Activated T-helper 1 cell treated with Interleukin-2 at 50 U/mL for 16 hours (primary cell): ENCODE measurements around the gene APOF.
"Not testable (repeated sequence)": the region's sequence is repeated elsewhere in the genome, so short reads cannot be mapped to it uniquely, and the experiment has no call there.

Experiments
- DNase-seq: peaks from one replicate; pipeline ENCODE4 v3.0.0-alpha.2; 2020; ENCODE audit warnings: low read depth

Gene APOF

GRCh38 chr12:56366948-56367347 is 4.3 kb upstream of the APOF start:
- DNase-seq: no peak

DNA sequence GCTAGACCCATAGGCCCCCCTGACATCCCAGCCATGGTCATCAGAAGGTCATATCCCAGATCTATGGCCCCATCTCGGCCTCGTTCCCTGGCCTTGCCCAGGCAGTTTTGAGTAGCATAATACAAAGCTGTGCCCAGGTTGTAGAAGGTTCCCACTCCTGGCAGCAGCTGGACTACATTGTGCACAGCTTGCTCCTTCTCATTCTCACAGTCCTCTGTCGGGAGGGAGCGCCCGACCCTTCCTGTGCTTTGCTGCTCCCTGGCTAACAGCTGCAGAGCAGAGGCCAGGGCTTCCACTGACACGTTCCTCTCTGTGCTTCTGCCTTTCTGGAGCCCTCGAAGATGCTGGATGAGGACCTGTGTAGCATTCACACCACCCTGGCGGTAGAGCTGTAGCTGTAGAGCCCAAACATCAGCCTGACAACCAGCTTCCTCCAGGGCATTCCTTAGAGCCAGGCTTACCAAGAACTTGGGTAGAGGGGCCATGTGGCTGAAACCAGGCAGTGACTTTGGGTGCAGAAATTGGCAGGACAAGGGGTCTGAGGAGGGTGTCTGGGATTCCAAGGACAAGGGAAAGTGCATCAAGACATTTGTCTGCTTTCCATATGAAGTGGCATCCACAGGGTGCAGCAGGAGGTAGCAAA is 1.0 kb downstream of the APOF start:
- no peak for DNase-seq

GRCh38 chr12:56359851-56360767 is 2.5 kb downstream of the APOF start, which contains the start of gene STAT2:
TSS of gene STAT2 (minus strand) at chr12:56360107. CDS start at chr12:56356571, 3,536 bp downstream.
- DNase-seq: peak; percentile 99

DNA sequence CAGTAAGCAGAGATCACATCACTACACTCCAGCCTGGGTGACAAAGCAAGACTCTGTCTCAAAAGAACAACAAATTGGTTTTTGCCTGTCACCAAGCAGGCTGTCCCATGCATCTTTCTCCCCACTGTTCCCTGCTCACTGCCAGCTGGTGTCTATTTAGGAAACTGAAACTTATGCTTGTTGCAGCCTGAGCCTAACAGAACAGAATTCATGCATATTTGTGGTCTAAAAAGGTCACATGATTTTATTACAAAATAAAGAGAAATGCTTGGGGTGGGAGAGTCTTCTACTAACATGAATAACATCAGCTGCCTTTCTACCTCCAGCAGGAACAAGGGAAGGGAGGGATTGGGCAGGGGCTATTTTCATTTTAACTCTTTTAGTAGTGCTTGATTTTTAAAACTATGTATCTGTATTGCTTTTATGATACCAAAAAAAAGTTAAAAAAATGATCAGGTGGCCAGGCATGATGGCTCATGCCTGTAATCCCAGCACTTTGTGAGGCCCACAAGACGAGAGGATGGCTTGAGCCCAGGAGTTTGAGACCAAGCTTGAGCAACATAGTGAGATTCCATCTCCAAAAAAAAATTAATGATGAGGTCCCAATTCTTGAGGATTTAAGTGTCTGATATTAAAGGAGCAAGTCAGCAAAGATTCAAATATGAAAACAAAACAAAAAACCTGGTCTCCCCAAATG is 3.7 kb downstream of the APOF start:
- DNase-seq: no peak

DNA sequence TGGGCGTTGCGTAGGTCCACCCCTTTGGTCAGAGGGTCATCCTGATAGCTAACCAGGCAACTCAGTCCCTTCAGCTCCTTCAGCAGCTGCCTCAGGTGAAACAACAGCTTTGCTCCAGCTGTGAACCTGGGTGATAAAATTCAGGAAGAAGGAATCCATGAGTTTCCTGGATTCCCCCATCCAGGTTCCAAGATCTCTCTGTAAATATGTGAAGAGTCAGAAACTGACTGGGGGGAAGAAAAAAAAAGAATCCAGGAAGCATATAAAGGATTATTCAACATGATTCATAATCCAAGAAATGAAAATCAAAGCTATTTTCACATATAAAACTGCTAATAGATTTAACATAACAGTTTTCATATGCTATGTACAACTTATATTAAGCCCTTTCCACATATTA is 11.3 kb downstream of the APOF start:
- no peak for DNase-seq

- DNase-seq: no peak
Observed at GRCh38 chr12:56350662-56351061, 12.0 kb downstream of the APOF start.

DNA sequence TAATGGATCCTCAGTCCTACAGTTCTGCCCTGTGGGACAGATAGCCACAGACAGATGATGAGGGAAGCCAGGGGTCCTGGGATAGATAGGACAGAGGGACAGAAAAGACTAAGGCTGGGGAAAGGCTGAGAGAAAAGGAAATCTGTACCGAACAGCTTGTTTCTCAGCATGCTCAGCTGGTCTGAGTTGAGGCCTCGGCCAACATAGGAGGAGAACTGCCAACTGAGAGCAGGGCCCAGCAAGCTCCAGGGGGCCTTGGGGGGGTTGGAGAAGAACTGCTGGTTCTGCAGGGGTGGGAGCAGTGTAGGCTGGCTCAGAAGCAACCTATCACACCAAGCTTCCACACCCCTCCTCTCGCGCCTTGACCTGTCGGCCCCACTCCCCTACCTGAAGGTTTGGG is 13.9 kb downstream of the APOF start:
- DNase-seq: no peak

DNA sequence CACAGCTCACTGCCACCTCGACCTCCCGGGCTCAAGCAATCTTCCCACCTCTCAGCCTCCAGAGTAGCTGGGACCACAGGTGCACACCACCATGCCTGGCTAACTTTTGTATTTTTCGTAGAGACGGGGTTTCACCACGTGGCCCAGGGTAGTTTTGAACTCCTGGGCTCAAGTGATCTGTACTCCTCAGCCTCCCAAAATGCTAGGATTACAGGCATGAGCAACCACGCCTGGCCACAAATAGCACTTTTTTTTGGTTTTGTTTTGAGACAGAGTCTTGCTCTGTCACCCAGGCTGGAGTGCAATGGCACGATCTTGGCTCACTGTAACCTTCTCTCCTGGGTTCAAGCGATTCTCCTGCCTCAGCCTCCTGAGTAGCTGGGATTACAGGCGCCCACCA is 15.4 kb downstream of the APOF start:
- not testable (repeated sequence) for DNase-seq

GRCh38 chr12:56346675-56347074 is 16.0 kb downstream of the APOF start:
- no peak for DNase-seq

- not testable (repeated sequence) for DNase-seq
Observed at GRCh38 chr12:56342290-56342689, 20.4 kb downstream of the APOF start.

- DNase-seq: no peak
Observed at GRCh38 chr12:56341616-56342015, 21.0 kb downstream of the APOF start.

- no peak for DNase-seq
Observed at GRCh38 chr12:56339158-56339422, 23.6 kb downstream of the APOF start.

- DNase-seq: peak; percentile 73
Observed at GRCh38 chr12:56338308-56339157, 24.1 kb downstream of the APOF start, which contains the start of gene IL23A. TSS of gene IL23A (plus strand) at chr12:56338884. CDS start at chr12:56339045, 161 bp downstream.

DNA sequence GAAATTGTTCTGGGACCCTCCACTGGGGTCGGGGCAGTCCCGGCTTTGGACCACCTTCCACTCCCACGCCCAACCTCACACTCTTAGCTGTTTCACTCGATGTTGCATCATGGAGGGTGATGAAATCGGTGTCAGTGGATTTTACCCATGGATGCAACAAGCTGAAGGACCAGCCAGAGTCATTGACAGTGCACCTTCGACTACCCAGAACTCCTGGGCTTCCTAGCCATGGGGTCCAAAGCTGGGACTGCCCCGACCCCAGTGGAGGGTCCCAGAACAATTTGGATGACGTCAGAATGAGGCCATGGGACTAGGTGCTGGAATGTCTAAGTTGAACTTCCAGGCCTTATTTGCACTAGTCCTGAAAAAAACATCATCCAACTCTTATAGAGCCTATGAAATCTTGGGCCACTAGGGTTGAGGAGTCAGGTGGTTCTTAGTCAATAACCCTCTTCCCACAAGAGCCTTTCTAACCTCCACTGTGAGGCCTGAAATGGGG is 24.9 kb downstream of the APOF start:
- no peak for DNase-seq

- DNase-seq: no peak
Observed at GRCh38 chr12:56336361-56337167, 26.1 kb downstream of the APOF start.

- DNase-seq: not testable (repeated sequence)
Observed at GRCh38 chr12:56335527-56335926, 27.1 kb downstream of the APOF start.

- DNase-seq: no peak
Observed at GRCh38 chr12:56334490-56334793, 28.2 kb downstream of the APOF start.

- peak; percentile 85 for DNase-seq
Observed at GRCh38 chr12:56333679-56334489, 28.8 kb downstream of the APOF start, which contains the start of gene PAN2. TSS of gene PAN2 (minus strand) at chr12:56334000. CDS start at chr12:56333094, 906 bp downstream.

- DNase-seq: no peak
Observed at GRCh38 chr12:56333197-56333678, 29.4 kb downstream of the APOF start.
